ENCODE data around the gene ATP1A4.
"Not testable (repeated sequence)": the region's sequence is repeated elsewhere in the genome, so short reads cannot be mapped to it uniquely, and the experiment has no call there.

ATP1A4 gene

DNA sequence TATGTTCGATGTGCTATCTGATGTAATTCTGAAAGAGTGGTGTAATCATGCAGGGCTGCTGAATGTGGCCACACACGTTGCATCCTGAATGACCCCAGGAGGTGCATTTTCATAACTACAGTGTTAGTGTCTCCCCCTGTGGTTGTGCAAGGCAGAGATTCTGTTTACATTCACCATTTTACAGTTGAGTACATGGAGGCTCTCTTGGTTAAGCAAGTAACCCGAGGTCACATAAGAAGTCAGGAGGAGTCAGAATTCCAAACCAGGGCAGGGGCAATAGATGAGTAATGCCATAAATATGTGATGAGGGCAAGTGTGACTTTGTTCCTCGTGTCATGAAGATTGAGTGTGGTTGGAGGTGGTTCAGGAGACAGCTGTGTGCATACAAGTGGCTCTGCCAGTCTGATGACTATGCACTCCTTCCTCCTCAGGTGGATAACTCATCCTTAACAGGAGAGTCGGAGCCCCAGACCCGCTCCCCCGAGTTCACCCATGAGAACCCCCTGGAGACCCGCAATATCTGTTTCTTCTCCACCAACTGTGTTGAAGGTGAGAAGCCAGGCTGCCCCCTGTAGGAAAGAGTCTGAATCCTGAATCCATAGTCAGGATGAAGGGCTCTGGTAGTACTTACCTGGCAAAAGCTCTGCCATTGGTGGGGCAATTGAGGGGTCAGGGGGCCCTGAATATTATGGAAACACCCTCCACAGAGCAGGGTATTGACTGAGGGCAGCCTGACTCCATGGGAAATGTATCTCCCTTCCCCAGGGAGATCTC is 26.5 kb upstream of the ATP1A4 start:
- no peak for DNase-seq

- DNase-seq = no peak
Measured at GRCh38 chr1:160125746-160126145, 25.7 kb upstream of the ATP1A4 start.

- not testable (repeated sequence) for DNase-seq
Measured at GRCh38 chr1:160126342-160126741, 25.1 kb upstream of the ATP1A4 start.

- DNase-seq = no peak
Measured at GRCh38 chr1:160127381-160127780, 24.0 kb upstream of the ATP1A4 start.

DNA sequence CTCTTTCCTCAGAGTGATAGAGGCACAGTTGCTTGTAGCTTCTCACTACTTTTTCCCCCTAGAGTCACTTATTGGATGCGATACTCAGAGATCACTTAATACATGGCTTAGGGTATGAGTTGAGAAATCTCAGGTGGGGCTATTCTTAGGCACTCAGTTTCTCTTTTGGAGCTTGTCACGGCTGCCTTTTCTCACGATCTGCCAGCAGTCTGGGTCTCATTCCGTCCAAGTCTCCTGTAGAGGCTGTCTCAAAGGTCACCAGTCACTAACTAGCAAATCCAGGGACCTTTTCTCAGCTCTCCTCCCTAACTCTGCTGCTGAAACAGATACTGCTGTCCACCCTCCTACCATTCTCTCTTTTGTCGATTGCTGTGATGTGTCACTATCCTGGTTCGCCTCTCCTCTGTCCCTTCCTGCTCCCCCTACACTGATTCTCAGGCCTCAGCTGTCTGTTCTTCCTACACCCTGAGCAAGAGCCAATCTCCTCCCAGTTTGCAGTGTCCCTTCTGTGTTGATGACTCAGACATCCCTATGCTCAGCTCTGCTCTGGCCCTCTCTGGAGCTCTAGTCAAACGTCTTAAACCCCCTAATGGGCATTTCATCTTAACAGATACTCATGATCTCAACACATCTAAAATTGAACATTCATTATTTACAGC is 23.4 kb upstream of the ATP1A4 start:
- no peak for DNase-seq

DNA sequence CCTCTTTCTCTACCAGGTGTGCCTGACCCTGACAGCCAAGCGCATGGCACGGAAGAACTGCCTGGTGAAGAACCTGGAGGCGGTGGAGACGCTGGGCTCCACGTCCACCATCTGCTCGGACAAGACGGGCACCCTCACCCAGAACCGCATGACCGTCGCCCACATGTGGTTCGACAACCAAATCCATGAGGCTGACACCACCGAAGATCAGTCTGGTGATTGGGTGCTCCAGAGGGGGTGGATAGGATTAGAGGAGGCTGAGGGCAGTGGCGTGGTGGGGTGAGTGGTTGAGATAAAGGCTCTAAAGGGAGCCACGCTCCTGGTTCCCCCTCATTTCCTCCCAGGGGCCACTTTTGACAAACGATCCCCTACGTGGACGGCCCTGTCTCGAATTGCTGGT is 22.8 kb upstream of the ATP1A4 start:
- no peak for DNase-seq

DNA sequence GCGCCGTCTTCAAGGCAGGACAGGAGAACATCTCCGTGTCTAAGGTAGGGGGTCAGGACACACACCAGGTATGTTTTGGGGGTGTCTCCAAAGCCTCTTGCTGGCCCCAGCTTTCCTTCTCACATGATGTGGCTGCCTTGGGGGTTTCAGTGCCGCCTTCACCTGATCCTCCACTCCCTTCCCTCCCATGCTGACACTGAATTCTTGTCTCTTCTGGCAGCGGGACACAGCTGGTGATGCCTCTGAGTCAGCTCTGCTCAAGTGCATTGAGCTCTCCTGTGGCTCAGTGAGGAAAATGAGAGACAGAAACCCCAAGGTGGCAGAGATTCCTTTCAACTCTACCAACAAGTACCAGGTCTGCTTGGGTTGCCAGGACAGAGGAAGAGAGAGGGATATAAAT is 22.4 kb upstream of the ATP1A4 start:
- DNase-seq = no peak

DNA sequence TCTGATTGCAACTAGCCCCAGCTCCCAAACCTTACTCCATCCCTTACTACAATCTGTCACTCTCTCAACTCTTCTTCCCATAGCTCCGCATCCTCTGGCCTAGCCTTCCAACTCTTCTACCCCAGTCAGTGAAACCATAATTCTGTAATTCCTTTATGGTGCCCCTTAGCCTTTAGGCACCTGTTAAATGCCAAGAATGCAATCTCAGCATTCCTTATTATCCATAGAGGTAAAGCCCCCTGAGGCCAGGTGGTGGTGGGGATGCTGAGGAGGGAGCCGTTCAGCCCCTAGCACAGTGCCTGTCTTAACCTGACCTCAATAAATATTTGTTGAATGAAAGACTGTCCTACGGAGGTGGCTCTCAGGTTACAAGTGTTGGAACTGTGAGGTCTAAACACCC is 21.8 kb upstream of the ATP1A4 start:
- DNase-seq = no peak

DNA sequence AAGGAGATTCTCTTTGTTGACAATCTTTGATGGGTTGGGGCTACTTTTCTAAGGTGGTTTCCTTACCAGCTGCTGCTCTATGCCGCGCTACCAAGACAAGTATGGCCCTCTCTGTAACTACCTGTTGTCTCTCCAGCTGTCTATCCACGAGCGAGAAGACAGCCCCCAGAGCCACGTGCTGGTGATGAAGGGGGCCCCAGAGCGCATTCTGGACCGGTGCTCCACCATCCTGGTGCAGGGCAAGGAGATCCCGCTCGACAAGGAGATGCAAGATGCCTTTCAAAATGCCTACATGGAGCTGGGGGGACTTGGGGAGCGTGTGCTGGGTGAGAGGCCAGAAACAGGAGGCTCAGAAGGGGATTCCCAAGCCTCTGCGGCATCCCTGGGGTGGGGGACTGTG is 21.4 kb upstream of the ATP1A4 start:
- no peak for DNase-seq

DNA sequence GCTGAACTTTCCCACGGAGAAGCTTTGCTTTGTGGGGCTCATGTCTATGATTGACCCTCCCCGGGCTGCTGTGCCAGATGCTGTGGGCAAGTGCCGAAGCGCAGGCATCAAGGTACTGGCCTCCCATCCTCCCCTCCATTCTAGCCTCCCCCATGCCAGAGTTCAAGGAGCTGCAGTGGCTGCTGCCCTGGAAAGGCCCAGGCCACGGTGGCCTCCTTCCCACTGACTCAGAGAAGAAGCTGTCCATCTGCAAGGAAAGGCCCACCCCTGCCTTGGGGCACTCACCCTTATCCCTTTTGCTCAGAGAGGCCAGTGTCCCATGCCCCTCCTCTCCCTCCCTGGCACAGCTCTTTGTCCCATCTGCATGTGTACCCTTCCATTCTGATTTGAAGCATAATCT is 20.9 kb upstream of the ATP1A4 start:
- no peak for DNase-seq

GRCh38 chr1:160130939-160131338 is 20.5 kb upstream of the ATP1A4 start:
- DNase-seq = no peak

GRCh38 chr1:160131803-160132565 is 19.4 kb upstream of the ATP1A4 start:
- no peak for DNase-seq

GRCh38 chr1:160133990-160134770 is 17.2 kb upstream of the ATP1A4 start:
- DNase-seq = no peak

DNA sequence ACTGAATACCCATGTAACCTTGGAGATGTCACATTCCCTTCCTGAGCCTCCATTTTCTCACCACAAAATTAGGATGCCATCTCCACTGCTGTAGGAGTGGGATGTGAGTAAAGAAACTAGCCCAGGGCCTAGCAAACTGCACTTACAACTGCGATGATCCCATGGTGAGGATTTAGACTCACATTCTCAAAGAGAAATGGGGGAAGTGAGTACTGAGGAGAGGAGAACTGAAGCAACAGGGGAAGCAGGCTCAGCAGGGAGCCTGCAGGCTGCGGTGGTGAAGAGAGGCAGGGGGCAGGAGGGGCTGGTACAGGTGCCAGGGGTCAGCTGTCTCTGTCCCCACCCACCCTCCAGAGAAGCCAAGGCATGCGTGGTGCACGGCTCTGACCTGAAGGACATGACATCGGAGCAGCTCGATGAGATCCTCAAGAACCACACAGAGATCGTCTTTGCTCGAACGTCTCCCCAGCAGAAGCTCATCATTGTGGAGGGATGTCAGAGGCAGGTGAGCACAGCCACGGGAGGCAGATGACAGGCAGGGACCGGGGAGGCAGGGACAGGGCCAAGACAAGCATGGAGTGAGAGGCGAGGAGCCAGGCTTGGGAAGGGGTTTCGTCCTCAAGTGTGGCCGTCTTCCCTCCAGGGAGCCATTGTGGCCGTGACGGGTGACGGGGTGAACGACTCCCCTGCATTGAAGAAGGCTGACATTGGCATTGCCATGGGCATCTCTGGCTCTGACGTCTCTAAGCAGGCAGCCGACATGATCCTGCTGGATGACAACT is 16.4 kb upstream of the ATP1A4 start:
- DNase-seq = no peak

GRCh38 chr1:160136121-160136925 is 15.1 kb upstream of the ATP1A4 start:
- DNase-seq = no peak

- DNase-seq = no peak
Measured at GRCh38 chr1:160136926-160137200, 14.5 kb upstream of the ATP1A4 start.

DNA sequence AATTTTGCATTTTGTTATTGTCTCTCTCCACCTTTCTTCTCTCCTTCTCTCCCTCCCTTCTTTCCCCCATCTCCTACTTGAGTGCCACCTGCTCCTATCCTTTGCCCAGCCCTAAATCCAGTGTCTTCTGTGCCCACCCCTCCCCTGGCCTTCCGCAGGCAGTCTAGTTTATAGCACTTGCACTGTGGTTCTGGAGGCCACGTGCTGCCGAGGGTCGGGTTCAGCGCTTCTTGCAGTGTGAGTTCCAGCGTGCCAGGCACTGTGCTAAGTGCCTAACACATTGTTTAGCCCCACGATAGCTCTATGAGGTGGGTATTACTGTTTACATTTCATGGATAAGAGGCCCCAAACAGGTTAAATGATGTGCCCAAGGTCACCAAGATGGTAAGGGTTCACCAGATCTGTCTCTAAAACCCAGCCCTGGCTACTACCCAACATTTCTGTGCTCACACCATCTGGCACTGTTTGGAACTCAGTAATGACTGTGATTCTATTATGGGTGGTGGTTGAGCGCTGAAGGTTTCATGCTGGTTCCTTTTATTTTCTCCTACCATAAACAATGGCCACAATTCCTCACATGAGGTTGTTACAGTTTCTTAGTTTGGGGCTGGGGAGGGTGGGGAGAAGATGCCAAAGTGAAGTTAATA is 14.1 kb upstream of the ATP1A4 start:
- DNase-seq = no peak

DNA sequence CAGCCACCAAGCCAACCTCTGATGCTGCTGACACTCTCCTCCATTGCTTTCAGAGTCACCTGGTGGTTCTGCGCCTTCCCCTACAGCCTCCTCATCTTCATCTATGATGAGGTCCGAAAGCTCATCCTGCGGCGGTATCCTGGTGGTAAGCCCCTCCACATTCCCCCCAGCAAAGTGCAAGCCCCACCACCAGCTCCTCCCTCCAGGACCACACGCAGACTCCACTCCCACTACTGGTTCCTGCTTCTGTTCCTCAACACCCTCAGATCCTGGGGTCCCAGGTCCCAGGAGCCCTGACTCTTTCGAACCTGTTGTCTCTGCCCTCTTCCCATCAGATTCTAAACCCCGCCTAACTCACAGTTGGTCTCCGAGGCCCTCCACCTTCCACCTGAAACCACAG is 11.6 kb upstream of the ATP1A4 start:
- DNase-seq = no peak

DNA sequence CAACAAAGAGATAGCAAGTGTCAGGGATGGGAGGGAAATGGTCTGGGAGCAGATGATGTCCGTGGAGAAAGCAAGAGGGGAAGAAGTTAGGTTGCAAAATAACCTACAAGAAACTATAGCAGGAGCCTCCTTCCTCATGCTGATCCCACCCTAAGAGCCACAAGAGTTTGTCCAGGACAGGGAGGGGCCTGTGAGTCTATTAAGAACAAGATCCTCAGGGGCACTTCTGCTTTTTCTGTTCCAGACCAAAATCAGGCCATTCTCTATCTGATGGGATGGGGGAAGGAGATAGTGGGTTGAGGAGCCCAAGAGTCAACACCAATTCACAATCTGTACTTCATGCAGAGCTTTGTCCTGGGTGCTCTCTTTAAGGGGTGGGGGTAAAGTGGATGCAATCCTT is 7.7 kb upstream of the ATP1A4 start:
- DNase-seq = no peak

DNA sequence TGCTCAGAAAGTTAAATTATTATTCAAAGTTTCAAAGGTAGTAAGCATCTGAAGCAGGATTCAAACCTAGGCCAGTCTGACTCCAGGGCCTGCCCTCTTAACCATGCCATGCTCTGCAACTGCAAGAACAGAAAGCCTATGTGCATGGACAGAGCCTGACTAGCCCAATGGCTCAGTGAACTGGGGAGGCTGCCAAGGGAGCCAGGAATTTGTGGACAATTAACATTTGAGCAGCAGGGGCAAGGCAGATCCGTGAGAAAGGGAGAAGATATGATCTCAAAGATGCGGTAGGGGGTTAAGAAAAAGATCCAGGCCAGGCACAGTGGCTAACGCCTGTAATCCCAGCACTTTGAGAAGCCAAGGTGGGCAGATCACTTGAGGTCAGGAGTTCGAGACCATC is 6.5 kb upstream of the ATP1A4 start:
- DNase-seq = no peak

DNA sequence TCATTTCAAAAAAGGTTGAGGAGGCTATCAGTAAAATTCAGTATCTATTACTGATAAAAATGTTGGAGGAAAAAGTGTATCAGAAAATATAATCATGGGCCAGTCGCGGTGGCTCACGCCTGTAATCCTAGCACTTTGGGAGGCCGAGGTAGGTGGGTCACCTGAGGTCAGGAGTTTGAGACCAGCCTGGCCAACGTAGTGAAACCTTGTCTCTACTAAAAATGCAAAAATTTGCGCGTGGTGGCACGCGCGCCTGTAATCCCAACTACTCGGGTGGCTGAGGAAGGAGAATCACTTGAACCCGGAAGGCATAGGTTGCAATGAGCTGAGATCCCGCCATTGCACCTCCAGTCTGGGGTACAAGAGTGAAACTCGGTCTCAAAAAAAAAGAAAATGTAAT is 5.3 kb upstream of the ATP1A4 start:
- no peak for DNase-seq

All from NCI-H1436 treated with DMSO at 0.1 percent for 48 hours (cell line).